CD4-positive, alpha-beta T cell (primary cell): ENCODE measurements around the gene SETBP1. TPM values are rescaled to one million over a fixed set of nuclear protein-coding genes. Genes with fewer than 3 reads are reported as not detected.

Experiments used
- ATAC-seq: fragments of 200-7000 bp; cut with Tn5 transposase; one replicate; pipeline ENCODE4 v1.10.0; 2022; ENCODE audit warnings: mild to moderate bottlenecking; ENCODE audit not compliant: poor library complexity
- CTCF ChIA-PET: fragments of 350-600 bp; sonication (Branson Sonifier 250); formaldehyde crosslinking; loops from one replicate; lab custom pipeline; 2021; ENCODE audit warnings: antibody characterized with exemption, inconsistent platforms; lab: Charles Lee
- POLR2A ChIA-PET: fragments of 350-600 bp; sonication (Branson Sonifier 250); formaldehyde crosslinking; loops from one replicate; lab custom pipeline; 2021; ENCODE audit warnings: antibody characterized with exemption, inconsistent platforms; lab: Charles Lee
- DNase-seq, 14 experiments: peaks; one replicate each; pipeline ENCODE4 v3.0.0-alpha.2; 2013 to 2020; ENCODE audit warnings: mixed read lengths in 2 of 14
- H3K27ac ChIP-seq, 2 donors: one replicate each; pipeline versions ENCODE4 v1.5.1 to v1.7.0; 2013; ENCODE audit warnings: low read length in 2 of 2, low read depth in 1 of 2, mild to moderate bottlenecking in 1 of 2
- H3K27me3 ChIP-seq, 2 experiments: 1 replicate in 1 of 2; 2 replicates in 1 of 2; pipeline versions ENCODE4 v1.6.1 to v1.7.0; 2013; ENCODE audit warnings: low read length in 2 of 2, control low read depth in 1 of 2, mild to moderate bottlenecking in 1 of 2, moderate library complexity in 1 of 2; ENCODE audit not compliant: insufficient read depth in 2 of 2, control insufficient read depth in 1 of 2
- H3K36me3 ChIP-seq: one replicate; pipeline ENCODE4 v1.6.1; 2013; ENCODE audit warnings: low read length, control low read depth; ENCODE audit not compliant: insufficient read depth
- H3K4me1 ChIP-seq: one replicate; pipeline ENCODE4 v1.6.1; 2013; ENCODE audit warnings: low read length, control low read depth; ENCODE audit not compliant: insufficient read depth
- H3K4me3 ChIP-seq: one replicate; pipeline ENCODE4 v1.5.1; 2013; ENCODE audit warnings: mild to moderate bottlenecking, low read length, moderate library complexity
- H3K9me3 ChIP-seq, 2 experiments: 1 replicate in 1 of 2; 2 replicates in 1 of 2; pipeline versions ENCODE4 v1.6.1 to v1.7.0; 2013; ENCODE audit warnings: low read length in 2 of 2, mild to moderate bottlenecking in 2 of 2, control low read depth in 1 of 2, moderate library complexity in 1 of 2; ENCODE audit not compliant: control insufficient read depth in 1 of 2, insufficient read depth in 1 of 2
- H3K27ac Mint-ChIP-seq: one replicate; pipeline ENCODE4 v1.8.0; 2020; ENCODE audit warnings: mixed read lengths
- H3K27me3 Mint-ChIP-seq: one replicate; pipeline ENCODE4 v1.8.0; 2021; ENCODE audit warnings: mixed read lengths
- H3K36me3 Mint-ChIP-seq: one replicate; pipeline ENCODE4 v1.8.0; 2021; ENCODE audit warnings: low read depth, mixed read lengths
- H3K4me1 Mint-ChIP-seq: one replicate; pipeline ENCODE4 v1.8.0; 2021; ENCODE audit warnings: low read depth, mixed read lengths
- H3K4me3 Mint-ChIP-seq: one replicate; pipeline ENCODE4 v1.8.0; 2020; ENCODE audit warnings: mild to moderate bottlenecking, mixed read lengths
- H3K9me3 Mint-ChIP-seq: one replicate; pipeline ENCODE4 v1.8.0; 2020; ENCODE audit warnings: mixed read lengths
- CTCF ChIP-seq: fragments of 200-600 bp; IDR thresholded peaks from one replicate; pipeline ENCODE4 v1.8.0; 2022; ENCODE audit warnings: antibody characterized with exemption, mild to moderate bottlenecking
- intact Hi-C, 2 experiments: fragments of 100-400 bp; cut with DNase I in 1 of 2; cut with micrococcal nuclease in 1 of 2; formaldehyde crosslinking; loops; one replicate each; pipeline versions ENCODE4 v1.15.1 to v1.9.0; 2023 to 2025; cut with DNase I, micrococcal nuclease
- total RNA-seq, 174 experiments: library from RNA in 2 of 174; stranded (reverse) in 2 of 174; gene quantifications; one replicate each; pipeline ENCODE4 v1.2.3 and lab custom pipeline; 2021 to 2026

SETBP1 gene
- total RNA-seq, 2 experiments from 2014 or later: 0.25 to 0.41 TPM

- Histone ChIP-seq H3K4me1 (no peaks in the 10 kb centered on the region), H3K36me3 (no peaks in the 10 kb centered on the region), H3K4me3 (no peak overlapping the region), H3K27me3 (no peaks in the 10 kb centered on the region), H3K9me3 (peaks cover 0 to 6% of the 10 kb centered on the region in 2 experiments), H3K27ac (no peak overlapping the region)
- no peak overlapping the region for H3K4me3 Mint-ChIP-seq
- no peaks in the 10 kb centered on the region for H3K27me3 Mint-ChIP-seq
- no peak overlapping the region for H3K27ac Mint-ChIP-seq
- DNase-seq (no peak), ATAC-seq (no peak)
- intact Hi-C loops: no loop called here
- CTCF ChIA-PET: no interaction called here
- H3K9me3 Mint-ChIP-seq: no peaks in the 10 kb centered on the region
- H3K36me3 Mint-ChIP-seq: no peaks in the 10 kb centered on the region
- POLR2A ChIA-PET: no interaction called here
- TF ChIP-seq CTCF: no peak
- no peaks in the 10 kb centered on the region for H3K4me1 Mint-ChIP-seq
These were observed 380.7 kb downstream of the SETBP1 start for GRCh38 chr18:45061359-45061758.

- no peaks in the 10 kb centered on the region for H3K27me3 Mint-ChIP-seq
- H3K27ac Mint-ChIP-seq: no peak overlapping the region
- no peaks in the 10 kb centered on the region for H3K9me3 Mint-ChIP-seq
- no peak overlapping the region for H3K4me3 ChIP-seq
- TF ChIP-seq CTCF: no peak
- no peaks in the 10 kb centered on the region for H3K4me1 Mint-ChIP-seq
- no peaks in the 10 kb centered on the region for H3K4me1 ChIP-seq
- H3K4me3 Mint-ChIP-seq: no peak overlapping the region
- peaks cover 0 to 6% of the 10 kb centered on the region in 2 experiments for H3K9me3 ChIP-seq
- no peaks in the 10 kb centered on the region for H3K36me3 Mint-ChIP-seq
- no peak overlapping the region for H3K27ac ChIP-seq
- peak in 1 of 14 experiments; percentile 9 for DNase-seq
- ChIA-PET CTCF (no interaction called here), POLR2A (no interaction called here)
- intact Hi-C loops: no loop called here
- no peaks in the 10 kb centered on the region for H3K27me3 ChIP-seq
- no peaks in the 10 kb centered on the region for H3K36me3 ChIP-seq
- ATAC-seq: no peak
These were observed 382.8 kb downstream of the SETBP1 start for GRCh38 chr18:45063246-45064038.

- ChIA-PET CTCF (no interaction called here), POLR2A (no interaction called here)
- Mint-ChIP-seq H3K4me1 (no peaks in the 10 kb centered on the region), H3K27me3 (no peaks in the 10 kb centered on the region), H3K4me3 (no peak overlapping the region), H3K36me3 (no peaks in the 10 kb centered on the region), H3K27ac (no peak overlapping the region), H3K9me3 (no peaks in the 10 kb centered on the region)
- no peak for TF ChIP-seq CTCF
- Histone ChIP-seq H3K27me3 (no peaks in the 10 kb centered on the region), H3K9me3 (peaks cover 0 to 6% of the 10 kb centered on the region in 2 experiments), H3K4me3 (no peak overlapping the region), H3K36me3 (no peaks in the 10 kb centered on the region), H3K4me1 (no peaks in the 10 kb centered on the region), H3K27ac (no peak overlapping the region)
- intact Hi-C loops: no loop called here
- DNase-seq: peak in 1 of 14 experiments; percentile 8
- ATAC-seq: no peak
These were observed 385.5 kb downstream of the SETBP1 start for GRCh38 chr18:45066210-45066609.
